ENCODE measurements around the gene SPAG9.

The SPAG9 gene

DNA sequence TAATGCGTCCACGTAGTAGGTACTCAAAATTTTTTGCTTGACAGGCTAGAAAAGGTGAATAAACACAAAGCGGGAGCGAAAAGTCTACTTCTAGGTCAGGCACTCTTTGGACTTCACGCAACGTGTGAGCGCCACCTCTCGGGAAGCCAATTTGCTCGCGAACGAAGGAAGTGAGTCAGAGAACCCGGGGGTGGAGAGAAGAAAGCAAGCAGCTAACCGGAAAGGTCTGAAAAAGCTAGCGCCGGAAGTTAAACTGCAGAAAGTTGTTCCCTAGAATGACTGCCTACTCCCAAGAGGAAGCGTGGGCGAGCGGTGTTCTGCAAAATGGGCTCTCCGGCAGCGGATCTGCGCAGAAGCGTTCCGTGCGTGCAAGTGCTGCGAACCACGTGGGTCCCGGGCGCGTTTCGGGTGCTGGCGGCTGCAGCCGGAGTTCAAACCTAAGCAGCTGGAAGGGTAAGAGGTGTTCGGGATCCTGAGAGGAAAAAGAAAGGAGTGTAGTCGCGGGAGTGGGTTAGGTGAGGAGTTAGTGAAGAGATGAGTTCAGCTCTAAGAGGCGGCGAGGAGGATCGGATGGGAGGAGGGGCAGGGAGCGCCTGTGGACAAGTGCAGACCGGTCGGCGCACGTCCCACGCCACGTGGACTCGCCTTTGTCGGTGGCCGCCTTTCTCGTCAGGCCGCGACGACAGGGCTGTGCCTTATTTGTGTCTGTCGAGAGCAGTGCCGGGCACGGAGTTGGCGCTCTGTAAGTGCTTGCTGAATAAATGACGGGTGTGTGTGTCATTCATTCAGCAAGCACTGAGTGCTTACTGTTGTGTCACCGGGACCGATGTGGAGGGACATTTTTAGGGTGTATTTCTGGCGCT lies 32.8 kb upstream of the SPAG9 start, which contains the start of gene NME1 (continued):
- TF ChIP-seq ZNF777 (tag by site-specific recombination; IDR thresholded peaks at IDR 0.05; ENCODE audit: borderline replicate concordance): peak; percentile 80; the same call in 1 of the 2 replicates
- peak; percentile 93 for TF ChIP-seq ZNF610 (tag by site-specific recombination; IDR thresholded peaks at IDR 0.05; ENCODE audit: borderline replicate concordance)
- TF ChIP-seq ZNF121 (tag by site-specific recombination; IDR thresholded peaks at IDR 0.05): peak; percentile 62
- no peak for TF ChIP-seq ZNF140 (tag by site-specific recombination; IDR thresholded peaks at IDR 0.05)
- no peak for TF ChIP-seq ZNF221 (tag by site-specific recombination; IDR thresholded peaks at IDR 0.05; ENCODE audit: borderline replicate concordance)
- peak; percentile 64 for TF ChIP-seq ZBTB48 (tag by site-specific recombination; IDR thresholded peaks at IDR 0.05)
- TF ChIP-seq RBAK (tag by site-specific recombination; IDR thresholded peaks at IDR 0.05): peak; percentile 67; the same call in 1 of the 2 replicates
- TF ChIP-seq SCRT1 (tag by site-specific recombination; IDR thresholded peaks at IDR 0.05; ENCODE audit: borderline replicate concordance): 0 out of 2 replicates have a peak, but pooled peaks have one; percentile 48
- peak; percentile 39 for TF ChIP-seq ZIC2 (tag by site-specific recombination; IDR thresholded peaks at IDR 0.05)
- TF ChIP-seq ZNF302 (tag by site-specific recombination; IDR thresholded peaks at IDR 0.05; ENCODE audit: low read depth): no peak
- TF ChIP-seq ZNF660 (tag by site-specific recombination; IDR thresholded peaks at IDR 0.05): peak; percentile 100
- peak; percentile 80 for TF ChIP-seq ZSCAN4 (tag by site-specific recombination; IDR thresholded peaks at IDR 0.05)
- peak; percentile 55; the same call in 1 of the 2 replicates for TF ChIP-seq ZNF513 (tag by site-specific recombination; IDR thresholded peaks at IDR 0.05)
- no peak for TF ChIP-seq ZNF645 (tag by site-specific recombination; IDR thresholded peaks at IDR 0.05)
- TF ChIP-seq ZNF596 (tag by site-specific recombination; IDR thresholded peaks at IDR 0.05): no peak
- no peak for TF ChIP-seq ZNF416 (tag by site-specific recombination; IDR thresholded peaks at IDR 0.05)
- peak; percentile 95 for TF ChIP-seq ZNF280D (tag by site-specific recombination; IDR thresholded peaks at IDR 0.05)
- 0 out of 2 replicates have a peak, but pooled peaks have one; percentile 13 for TF ChIP-seq ZNF16 (tag by site-specific recombination; IDR thresholded peaks at IDR 0.05; ENCODE audit: low read depth)
- TF ChIP-seq ZNF112 (tag by site-specific recombination; IDR thresholded peaks at IDR 0.05): no peak
- TF ChIP-seq KLF16 (tag by site-specific recombination; IDR thresholded peaks at IDR 0.05): peak; percentile 100
- 0 out of 2 replicates have a peak, but pooled peaks have one; percentile 7 for TF ChIP-seq ZNF677 (tag by site-specific recombination; IDR thresholded peaks at IDR 0.05)
- peak; percentile 87; the same call in 1 of the 2 replicates for TF ChIP-seq HOXC10 (CRISPR knock-in tag; IDR thresholded peaks at IDR 0.05)
- TF ChIP-seq ZNF707 (tag by site-specific recombination; IDR thresholded peaks at IDR 0.05): peak; percentile 28; the same call in 1 of the 2 replicates
- no peak for TF ChIP-seq ZNF837 (tag by site-specific recombination; IDR thresholded peaks at IDR 0.05)
- TF ChIP-seq KLF8 (tag by site-specific recombination; IDR thresholded peaks at IDR 0.05): peak; percentile 98
- TF ChIP-seq ZNF521 (tag by site-specific recombination; IDR thresholded peaks at IDR 0.05): no peak
- peak; percentile 94 for TF ChIP-seq ZNF792 (tag by site-specific recombination; IDR thresholded peaks at IDR 0.05)
- TF ChIP-seq ZNF670 (tag by site-specific recombination; IDR thresholded peaks at IDR 0.05; ENCODE audit: low read depth): no peak
- TF ChIP-seq, protein P1, sequence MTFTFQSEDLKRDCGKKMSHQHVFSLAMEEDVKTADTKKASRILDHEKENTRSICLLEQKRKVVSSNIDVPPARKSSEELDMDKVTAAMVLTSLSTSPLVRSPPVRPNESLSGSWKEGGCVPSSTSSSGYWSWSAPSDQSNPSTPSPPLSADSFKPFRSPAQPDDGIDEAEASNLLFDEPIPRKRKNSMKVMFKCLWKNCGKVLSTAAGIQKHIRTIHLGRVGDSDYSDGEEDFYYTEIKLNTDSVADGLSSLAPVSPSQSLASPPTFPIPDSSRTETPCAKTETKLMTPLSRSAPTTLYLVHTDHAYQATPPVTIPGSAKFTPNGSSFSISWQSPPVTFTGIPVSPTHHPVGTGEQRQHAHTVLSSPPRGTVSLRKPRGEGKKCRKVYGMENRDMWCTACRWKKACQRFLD (tag by site-specific recombination; IDR thresholded peaks at IDR 0.05): peak; percentile 93
- TF ChIP-seq ZNF585B (tag by site-specific recombination; IDR thresholded peaks at IDR 0.05): peak; percentile 11; the same call in 1 of the 2 replicates
- TF ChIP-seq KLF7 (tag by site-specific recombination; IDR thresholded peaks at IDR 0.05; ENCODE audit: borderline replicate concordance): peak; percentile 99
